HCT116 (cell line): ENCODE data around the gene PLS3. TPM values are rescaled to one million over a fixed set of nuclear protein-coding genes. Genes with fewer than 3 reads are reported as not detected.

ENCODE experiments used
- ATAC-seq: fragments of 200-7000 bp; cut with Tn5 transposase; 2 replicates; pipeline ENCODE4 v1.9.1; 2020; ENCODE audit warnings: mild to moderate bottlenecking, moderate library complexity
- BruUV-seq: library from RNA; stranded (reverse); fragments of 400-500 nt; replicated peaks from 2 replicates; lab custom pipeline; 2021; lab: Mats Ljungman, UMichigan
- CTCF ChIA-PET: fragments of 300-600 bp; sonication (Branson Sonifier 250); formaldehyde crosslinking; loops from one replicate; lab custom pipeline; 2021; ENCODE audit warnings: antibody characterized with exemption; lab: Charles Lee
- POLR2A ChIA-PET: fragments of 300-600, 350-600 bp; sonication (Branson Sonifier 250); formaldehyde crosslinking; loops from one replicate; lab custom pipeline; 2021; ENCODE audit warnings: antibody characterized with exemption; lab: Charles Lee
- RAD21 ChIA-PET, 2 experiments: fragments of 300-600 bp; sonication (Branson Sonifier 250); formaldehyde crosslinking; loops; one replicate each; lab custom pipeline; 2023; ENCODE audit warnings: low total read pairs in 2 of 2; ENCODE audit not compliant: uncharacterized antibody in 2 of 2, unreplicated experiment in 2 of 2, low non-redundant PET in 1 of 2; lab: Charles Lee
- DNase-seq: peaks from one replicate; pipeline ENCODE4 v3.0.0-alpha.2; 2010; ENCODE audit warnings: low read depth, low spot score
- H2AFZ ChIP-seq: fragments of 200-600 bp; shearing (Covaris generic), sonication (generic); 2 replicates; pipeline ENCODE4 v1.6.1; 2017; ENCODE audit warnings: low read depth, mixed run types, mixed read lengths, antibody characterized with exemption, low read length; ENCODE audit not compliant: poor library complexity, severe bottlenecking
- H3K27ac ChIP-seq: 2 replicates; pipeline ENCODE4 v1.5.1; 2012; ENCODE audit warnings: low read depth, low read length
- H3K27me3 ChIP-seq: fragments of 200-600 bp; sonication (generic); 2 replicates; pipeline ENCODE4 v1.6.1; 2016; ENCODE audit warnings: mixed run types, low read length, mixed read lengths; ENCODE audit not compliant: insufficient read depth
- H3K36me3 ChIP-seq, 2 experiments: fragments of 200-500 bp in 1 of 2; fragments of 200-600 bp in 1 of 2; sonication (Bioruptor generic) in 1 of 2; sonication (generic) in 1 of 2; 2 replicates each; pipeline versions ENCODE4 v1.5.1 to v1.6.1; 2014 to 2016; ENCODE audit warnings: low read length in 2 of 2, inconsistent platforms in 1 of 2, mixed read lengths in 1 of 2, mixed run types in 1 of 2; ENCODE audit not compliant: insufficient read depth in 2 of 2, control insufficient read depth in 1 of 2
- H3K4me1 ChIP-seq, 2 experiments: fragments of 200-600 bp in 1 of 2; sonication (generic) in 1 of 2; 2 replicates each; pipeline versions ENCODE4 v1.5.1 to v1.6.1; 2012 to 2017; ENCODE audit warnings: low read length in 2 of 2, inconsistent platforms in 1 of 2, mild to moderate bottlenecking in 1 of 2, mixed read lengths in 1 of 2, mixed run types in 1 of 2, moderate library complexity in 1 of 2; ENCODE audit not compliant: insufficient read depth in 2 of 2, control insufficient read depth in 1 of 2
- H3K4me2 ChIP-seq: fragments of 200-600 bp; sonication (generic); 2 replicates; pipeline ENCODE4 v1.6.1; 2017; ENCODE audit warnings: mixed run types, low read length, mixed read lengths
- H3K4me3 ChIP-seq, 2 experiments: fragments of 200-600 bp in 1 of 2; sonication (generic) in 1 of 2; replicated peaks in 1 of 2; 2 replicates each; pipeline ENCODE4 v1.5.1; 2011 to 2016; ENCODE audit warnings: low read length in 2 of 2, control low read depth in 1 of 2, low read depth in 1 of 2, mild to moderate bottlenecking in 1 of 2, mixed read lengths in 1 of 2, mixed run types in 1 of 2
- H3K79me2 ChIP-seq: fragments of 200-600 bp; sonication (generic); 2 replicates; pipeline ENCODE4 v1.6.1; 2017; ENCODE audit warnings: mild to moderate bottlenecking, mixed run types, low read length, moderate library complexity, mixed read lengths; ENCODE audit not compliant: insufficient read depth
- H3K9ac ChIP-seq: fragments of 200-600 bp; sonication (generic); 2 replicates; pipeline ENCODE4 v1.6.1; 2016; ENCODE audit warnings: low read length, mixed read lengths
- H3K9me2 ChIP-seq: fragments of 200-600 bp; sonication (generic), shearing (Covaris generic); 2 replicates; pipeline ENCODE4 v1.6.1; 2017; ENCODE audit warnings: mixed run types, mild to moderate bottlenecking, moderate library complexity; ENCODE audit not compliant: insufficient read depth
- H3K9me3 ChIP-seq, 2 experiments: fragments of 200-500 bp in 1 of 2; fragments of 200-600 bp in 1 of 2; sonication (Bioruptor generic) in 1 of 2; sonication (generic) in 1 of 2; 2 replicates each; pipeline ENCODE4 v1.6.1; 2014 to 2017; ENCODE audit warnings: low read length in 2 of 2, mixed read lengths in 2 of 2, inconsistent platforms in 1 of 2, low read depth in 1 of 2, mild to moderate bottlenecking in 1 of 2, mixed run types in 1 of 2, moderate library complexity in 1 of 2; ENCODE audit not compliant: control insufficient read depth in 1 of 2, insufficient read depth in 1 of 2
- H4K20me1 ChIP-seq: fragments of 200-600 bp; sonication (generic), shearing (Covaris generic); 2 replicates; pipeline ENCODE4 v1.6.1; 2017; ENCODE audit warnings: mixed run types, mild to moderate bottlenecking, moderate library complexity; ENCODE audit not compliant: insufficient read depth
- CTCF ChIP-seq, 3 experiments: fragments of 200-600 bp in 1 of 3; sonication (generic) in 1 of 3; IDR thresholded peaks in 2 of 3; conservative IDR thresholded peaks in 1 of 3; 2 replicates each; pipeline ENCODE4 v1.5.1; 2012 to 2017; ENCODE audit warnings: low read depth in 2 of 3, low read length in 2 of 3, antibody characterized with exemption in 1 of 3, borderline replicate concordance in 1 of 3, control low read depth in 1 of 3, mild to moderate bottlenecking in 1 of 3, mixed read lengths in 1 of 3, mixed run types in 1 of 3, moderate library complexity in 1 of 3; ENCODE audit not compliant: insufficient read depth in 1 of 3
- ELF1 ChIP-seq: IDR thresholded peaks from 2 replicates; pipeline ENCODE4 v1.6.1; 2012; ENCODE audit warnings: low read depth, borderline replicate concordance
- intact Hi-C: fragments of 100-400 bp; cut with micrococcal nuclease; formaldehyde crosslinking; loops from 2 replicates; pipeline ENCODE4 v1.10.0; 2022
- total RNA-seq: library from RNA; stranded (reverse); gene quantifications from one replicate; pipeline ENCODE4 v1.2.1, GENCODE V29; 2021; ENCODE audit not compliant: unreplicated experiment
- TF ChIP-seq, protein P1 (sequence below): IDR thresholded peaks from 2 replicates; pipeline ENCODE4 v1.6.1; 2012; ENCODE audit warnings: low read depth

PLS3 gene
- total RNA-seq, 1 experiment from 2014 or later, result 50.8 TPM

GRCh38 chrX:115563633-115564162 lies 2.7 kb downstream of the PLS3 start (continued):
- TF ChIP-seq, protein P1, sequence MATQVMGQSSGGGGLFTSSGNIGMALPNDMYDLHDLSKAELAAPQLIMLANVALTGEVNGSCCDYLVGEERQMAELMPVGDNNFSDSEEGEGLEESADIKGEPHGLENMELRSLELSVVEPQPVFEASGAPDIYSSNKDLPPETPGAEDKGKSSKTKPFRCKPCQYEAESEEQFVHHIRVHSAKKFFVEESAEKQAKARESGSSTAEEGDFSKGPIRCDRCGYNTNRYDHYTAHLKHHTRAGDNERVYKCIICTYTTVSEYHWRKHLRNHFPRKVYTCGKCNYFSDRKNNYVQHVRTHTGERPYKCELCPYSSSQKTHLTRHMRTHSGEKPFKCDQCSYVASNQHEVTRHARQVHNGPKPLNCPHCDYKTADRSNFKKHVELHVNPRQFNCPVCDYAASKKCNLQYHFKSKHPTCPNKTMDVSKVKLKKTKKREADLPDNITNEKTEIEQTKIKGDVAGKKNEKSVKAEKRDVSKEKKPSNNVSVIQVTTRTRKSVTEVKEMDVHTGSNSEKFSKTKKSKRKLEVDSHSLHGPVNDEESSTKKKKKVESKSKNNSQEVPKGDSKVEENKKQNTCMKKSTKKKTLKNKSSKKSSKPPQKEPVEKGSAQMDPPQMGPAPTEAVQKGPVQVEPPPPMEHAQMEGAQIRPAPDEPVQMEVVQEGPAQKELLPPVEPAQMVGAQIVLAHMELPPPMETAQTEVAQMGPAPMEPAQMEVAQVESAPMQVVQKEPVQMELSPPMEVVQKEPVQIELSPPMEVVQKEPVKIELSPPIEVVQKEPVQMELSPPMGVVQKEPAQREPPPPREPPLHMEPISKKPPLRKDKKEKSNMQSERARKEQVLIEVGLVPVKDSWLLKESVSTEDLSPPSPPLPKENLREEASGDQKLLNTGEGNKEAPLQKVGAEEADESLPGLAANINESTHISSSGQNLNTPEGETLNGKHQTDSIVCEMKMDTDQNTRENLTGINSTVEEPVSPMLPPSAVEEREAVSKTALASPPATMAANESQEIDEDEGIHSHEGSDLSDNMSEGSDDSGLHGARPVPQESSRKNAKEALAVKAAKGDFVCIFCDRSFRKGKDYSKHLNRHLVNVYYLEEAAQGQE, result no peak

- no peak overlapping the region for H2AFZ ChIP-seq
- ChIA-PET CTCF (no interaction called here), RAD21 (no interaction called here), POLR2A (no interaction called here)
- no peak for DNase-seq
- ATAC-seq, result no peak
- H4K20me1 ChIP-seq, result no peaks in the 10 kb centered on the region
- H3K36me3 ChIP-seq, result no peaks in the 10 kb centered on the region
- no peak overlapping the region for H3K27ac ChIP-seq
- TF ChIP-seq ELF1 (no peak), CTCF (IDR thresholded peaks at IDR 0.05 in 2 of 3, conservative IDR thresholded peaks at IDR 0.05 in 1 of 3; ENCODE audit: borderline replicate concordance in 1 of 3, insufficient read depth in 1 of 3, low read depth in 2 of 3, low read length in 2 of 3) (no peak)
- H3K27me3 ChIP-seq, result no peaks in the 10 kb centered on the region
- peaks cover 13 to 25% of the 10 kb centered on the region in 2 experiments for H3K4me1 ChIP-seq
- H3K9me3 ChIP-seq, result no peaks in the 10 kb centered on the region
- no TSS peak for BruUV-seq
- H3K4me2 ChIP-seq, result no peak overlapping the region
- H3K9ac ChIP-seq, result no peak overlapping the region
- intact Hi-C loops, result no loop called here
- no peaks in the 10 kb centered on the region for H3K9me2 ChIP-seq
- peaks cover 62% of the 10 kb centered on the region for H3K79me2 ChIP-seq
- H3K4me3 ChIP-seq, result no peak overlapping the region
These were observed 3.3 kb downstream of the PLS3 start for GRCh38 chrX:115564243-115564642.
